Neural progenitor cell (in vitro differentiated cells): ENCODE measurements around the gene MAP4K1. TPM values are rescaled to one million over a fixed set of nuclear protein-coding genes. Genes with fewer than 3 reads are reported as not detected.
"Not testable (repeated sequence)": the region's sequence is repeated elsewhere in the genome, so short reads cannot be mapped to it uniquely, and the experiment has no call there.

Source experiments
- DNase-seq: peaks from one replicate; pipeline ENCODE4 v3.0.0-alpha.2; 2016; ENCODE audit warnings: low spot score
- H2AFZ ChIP-seq: fragments of 200-600 bp; sonication (generic); replicated peaks from 2 replicates; pipeline ENCODE4 v1.6.1; 2016; ENCODE audit warnings: antibody characterized with exemption
- H3F3A ChIP-seq: fragments of 200-600 bp; sonication (generic); 2 replicates; pipeline ENCODE4 v1.6.1; 2016; ENCODE audit warnings: antibody characterized with exemption, low read depth
- H3K27ac ChIP-seq: fragments of 200-600 bp; sonication (generic); 2 replicates; pipeline ENCODE4 v1.5.1; 2016; ENCODE audit warnings: mild to moderate bottlenecking
- H3K27me3 ChIP-seq: fragments of 200-600 bp; sonication (generic); 2 replicates; pipeline ENCODE4 v1.6.1; 2016; ENCODE audit warnings: mild to moderate bottlenecking, moderate library complexity
- H3K36me3 ChIP-seq: fragments of 200-600 bp; sonication (generic); 2 replicates; pipeline ENCODE4 v1.5.1; 2016
- H3K4me1 ChIP-seq: fragments of 200-600 bp; sonication (generic); 2 replicates; pipeline ENCODE4 v1.6.1; 2016; ENCODE audit warnings: mixed run types
- H3K4me2 ChIP-seq: fragments of 200-600 bp; sonication (generic); 2 replicates; pipeline ENCODE4 v1.6.1; 2016
- H3K4me3 ChIP-seq: fragments of 200-600 bp; sonication (generic); 2 replicates; pipeline ENCODE4 v1.5.1; 2016
- H3K79me2 ChIP-seq: fragments of 200-600 bp; sonication (generic); 2 replicates; pipeline ENCODE4 v1.6.1; 2016; ENCODE audit warnings: low read depth
- H3K9ac ChIP-seq: fragments of 200-600 bp; sonication (generic); 2 replicates; pipeline ENCODE4 v1.6.1; 2016
- H3K9me3 ChIP-seq: fragments of 200-600 bp; sonication (generic); 2 replicates; pipeline ENCODE4 v1.5.1; 2016; ENCODE audit warnings: low read depth
- H4K20me1 ChIP-seq: fragments of 200-600 bp; sonication (generic); 2 replicates; pipeline ENCODE4 v1.6.1; 2016; ENCODE audit warnings: low read depth
- H3K27ac Mint-ChIP-seq: 3 replicates; pipeline ENCODE4 v1.8.0; 2021; ENCODE audit warnings: mixed read lengths
- H3K27me3 Mint-ChIP-seq: 2 replicates; pipeline ENCODE4 v1.8.0; 2022; ENCODE audit warnings: low read depth, mild to moderate bottlenecking, inconsistent platforms, moderate library complexity, mixed read lengths; ENCODE audit not compliant: insufficient read depth
- H3K36me3 Mint-ChIP-seq: 3 replicates; pipeline ENCODE4 v1.8.0; 2021; ENCODE audit warnings: mixed read lengths
- H3K4me1 Mint-ChIP-seq: 3 replicates; pipeline ENCODE4 v1.8.0; 2021; ENCODE audit warnings: mixed read lengths
- H3K4me3 Mint-ChIP-seq: 3 replicates; pipeline ENCODE4 v1.8.0; 2021; ENCODE audit warnings: mild to moderate bottlenecking, moderate library complexity, mixed read lengths
- H3K9me3 Mint-ChIP-seq: 3 replicates; pipeline ENCODE4 v1.8.0; 2020; ENCODE audit warnings: mixed read lengths
- EZH2 ChIP-seq: fragments of 200-600 bp; sonication (generic); IDR thresholded peaks from 2 replicates; pipeline ENCODE4 v1.6.1; 2017; ENCODE audit warnings: antibody characterized with exemption, mild to moderate bottlenecking, moderate library complexity
- EZH2phosphoT487 ChIP-seq: fragments of 200-600 bp; sonication (generic); IDR thresholded peaks from 2 replicates; pipeline ENCODE4 v1.6.1; 2017; ENCODE audit warnings: antibody characterized with exemption
- total RNA-seq: library from RNA; depleted of rRNA; stranded (reverse); fragments of >200 nt; gene quantifications from 2 replicates; pipeline ENCODE4 v1.2.3, GENCODE V29; 2015; ENCODE audit warnings: low replicate concordance
- TF ChIP-seq, protein P1 (sequence below): fragments of 200-600 bp; sonication (generic); IDR thresholded peaks from 2 replicates; pipeline ENCODE4 v1.5.1; 2017; ENCODE audit warnings: antibody characterized with exemption, mild to moderate bottlenecking

Gene MAP4K1
- total RNA-seq, 1 donor from 2014 or later, result 3.6 TPM

DNA sequence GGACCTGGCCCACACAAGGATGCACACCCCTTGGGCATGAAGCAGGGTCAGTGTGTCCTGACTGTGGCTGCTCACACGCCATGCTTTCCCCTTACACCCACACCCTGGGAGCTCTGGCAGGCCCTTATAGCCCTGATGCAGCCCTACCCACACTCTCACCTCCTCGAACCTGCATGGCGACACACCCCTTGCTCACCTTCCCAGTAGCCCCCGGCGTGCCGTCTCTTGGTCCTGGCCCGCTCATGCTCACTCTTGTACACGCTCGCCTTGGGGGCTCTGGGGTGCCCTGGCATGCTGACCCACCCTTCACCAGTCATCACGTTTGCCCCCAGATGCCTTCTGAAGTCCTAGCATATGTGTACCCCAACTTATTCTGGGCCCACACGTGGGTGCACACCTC lies 56.1 kb downstream of the MAP4K1 start:
- no peak overlapping the region for H3K9ac ChIP-seq
- no peaks in the 10 kb centered on the region for H3K9me3 ChIP-seq
- no peak overlapping the region for H2AFZ ChIP-seq
- Mint-ChIP-seq H3K9me3 (no peaks in the 10 kb centered on the region), H3K36me3 (no peaks in the 10 kb centered on the region), H3K27me3 (peaks cover 11% of the 10 kb centered on the region), H3K27ac (peak overlapping the region; percentile 90), H3K4me1 (peaks cover 7% of the 10 kb centered on the region), H3K4me3 (peak overlapping the region; percentile 33)
- H3K79me2 ChIP-seq, result no peaks in the 10 kb centered on the region
- no peak for DNase-seq
- no peaks in the 10 kb centered on the region for H3K36me3 ChIP-seq
- TF ChIP-seq EZH2phosphoT487, result no peak
- TF ChIP-seq, protein P1, sequence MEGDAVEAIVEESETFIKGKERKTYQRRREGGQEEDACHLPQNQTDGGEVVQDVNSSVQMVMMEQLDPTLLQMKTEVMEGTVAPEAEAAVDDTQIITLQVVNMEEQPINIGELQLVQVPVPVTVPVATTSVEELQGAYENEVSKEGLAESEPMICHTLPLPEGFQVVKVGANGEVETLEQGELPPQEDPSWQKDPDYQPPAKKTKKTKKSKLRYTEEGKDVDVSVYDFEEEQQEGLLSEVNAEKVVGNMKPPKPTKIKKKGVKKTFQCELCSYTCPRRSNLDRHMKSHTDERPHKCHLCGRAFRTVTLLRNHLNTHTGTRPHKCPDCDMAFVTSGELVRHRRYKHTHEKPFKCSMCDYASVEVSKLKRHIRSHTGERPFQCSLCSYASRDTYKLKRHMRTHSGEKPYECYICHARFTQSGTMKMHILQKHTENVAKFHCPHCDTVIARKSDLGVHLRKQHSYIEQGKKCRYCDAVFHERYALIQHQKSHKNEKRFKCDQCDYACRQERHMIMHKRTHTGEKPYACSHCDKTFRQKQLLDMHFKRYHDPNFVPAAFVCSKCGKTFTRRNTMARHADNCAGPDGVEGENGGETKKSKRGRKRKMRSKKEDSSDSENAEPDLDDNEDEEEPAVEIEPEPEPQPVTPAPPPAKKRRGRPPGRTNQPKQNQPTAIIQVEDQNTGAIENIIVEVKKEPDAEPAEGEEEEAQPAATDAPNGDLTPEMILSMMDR, result no peak
- no peak for TF ChIP-seq EZH2
- no peaks in the 10 kb centered on the region for H3K4me1 ChIP-seq
- H3K27ac ChIP-seq, result no peak overlapping the region
- peaks cover 16% of the 10 kb centered on the region for H3K27me3 ChIP-seq
- H3K4me3 ChIP-seq, result no peak overlapping the region
- H3K4me2 ChIP-seq, result no peak overlapping the region
- no peaks in the 10 kb centered on the region for H4K20me1 ChIP-seq
- H3F3A ChIP-seq, result no peaks in the 10 kb centered on the region

DNA sequence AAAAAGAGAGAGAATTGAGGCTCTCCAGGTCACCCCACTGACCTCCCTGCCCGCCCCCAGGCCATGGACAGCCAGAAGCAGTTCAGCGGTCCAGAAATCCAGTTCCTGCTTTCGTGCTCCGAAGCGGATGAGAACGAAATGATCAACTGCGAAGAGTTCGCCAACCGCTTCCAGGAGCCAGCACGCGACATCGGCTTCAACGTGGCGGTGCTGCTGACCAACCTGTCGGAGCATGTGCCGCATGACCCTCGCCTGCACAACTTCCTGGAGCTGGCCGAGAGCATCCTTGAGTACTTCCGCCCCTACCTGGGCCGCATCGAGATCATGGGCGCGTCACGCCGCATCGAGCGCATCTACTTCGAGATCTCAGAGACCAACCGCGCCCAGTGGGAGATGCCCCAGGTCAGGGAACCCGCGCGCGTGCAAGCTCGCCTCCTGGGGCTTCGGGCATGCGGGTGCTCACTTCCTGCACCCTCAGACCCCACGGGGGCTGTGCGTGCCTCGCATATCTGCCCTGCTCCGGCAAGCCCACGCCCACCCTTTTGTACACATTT lies 56.6 kb downstream of the MAP4K1 start:
- Histone ChIP-seq H4K20me1 (no peaks in the 10 kb centered on the region), H2AFZ (no peak overlapping the region)

DNA sequence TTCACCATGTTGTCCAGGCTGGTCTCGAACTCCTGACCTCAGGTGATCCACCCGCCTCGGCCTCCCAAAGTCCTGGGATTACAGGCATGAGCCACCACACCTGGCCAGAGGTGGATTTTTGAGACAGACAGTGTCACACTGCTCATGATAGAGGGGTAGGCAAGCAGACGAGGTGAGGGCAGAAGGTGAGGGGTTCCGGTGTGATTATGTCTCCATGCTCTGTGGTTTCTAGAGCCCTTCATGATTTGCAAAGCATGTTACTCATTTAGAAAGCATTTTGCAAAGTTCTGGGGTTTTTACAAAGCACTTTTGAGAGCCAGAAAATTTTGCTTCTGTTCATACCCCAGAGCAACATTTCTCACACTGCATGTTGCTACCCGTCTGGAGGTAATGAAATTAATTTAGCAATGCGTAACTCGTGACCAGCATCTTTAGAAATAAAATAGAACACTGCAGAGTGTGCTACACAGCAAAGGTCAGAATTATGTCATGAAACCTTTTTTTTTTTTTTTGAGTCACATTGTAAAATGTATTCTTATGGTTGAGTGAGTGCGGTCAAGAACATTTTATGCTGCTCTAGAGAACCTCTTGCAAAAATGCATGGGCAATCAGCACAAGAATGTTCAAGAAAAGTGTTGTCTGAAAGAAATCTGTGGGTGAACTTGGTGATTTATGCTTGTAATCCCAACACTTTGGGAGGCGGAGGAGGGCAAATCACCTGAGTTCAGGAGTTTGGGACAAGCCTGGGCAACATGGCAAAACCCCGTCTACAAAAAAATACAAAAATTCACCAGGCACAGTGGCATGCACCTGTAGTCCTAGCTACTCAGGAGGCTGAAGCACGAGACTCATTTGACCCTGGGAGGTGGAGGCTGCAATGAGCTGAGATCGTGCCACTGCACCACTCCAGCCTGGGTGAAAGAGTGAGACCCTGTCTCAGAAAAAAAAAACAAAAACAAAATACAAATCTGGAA lies 58.0 kb downstream of the MAP4K1 start:
- Histone ChIP-seq H3K27me3 (peaks cover 6% of the 10 kb centered on the region), H3F3A (no peaks in the 10 kb centered on the region), H2AFZ (no peak overlapping the region), H3K4me1 (no peaks in the 10 kb centered on the region), H3K9ac (no peak overlapping the region), H3K4me3 (no peak overlapping the region), H3K79me2 (no peaks in the 10 kb centered on the region), H3K36me3 (no peaks in the 10 kb centered on the region), H3K27ac (no peak overlapping the region), H3K4me2 (no peak overlapping the region), H4K20me1 (no peaks in the 10 kb centered on the region), H3K9me3 (no peaks in the 10 kb centered on the region)
- peaks cover 11% of the 10 kb centered on the region for H3K27me3 Mint-ChIP-seq
- H3K27ac Mint-ChIP-seq, result no peak overlapping the region
- no peak for DNase-seq
- peaks cover 7% of the 10 kb centered on the region for H3K4me1 Mint-ChIP-seq
- H3K4me3 Mint-ChIP-seq, result no peak overlapping the region
- H3K9me3 Mint-ChIP-seq, result no peaks in the 10 kb centered on the region
- TF ChIP-seq EZH2 (no peak), EZH2phosphoT487 (no peak)
- TF ChIP-seq, protein P1, result no peak
- H3K36me3 Mint-ChIP-seq, result no peaks in the 10 kb centered on the region

More for the DNA sequence above, 56.6 kb downstream of the MAP4K1 start:
- Histone ChIP-seq H3F3A (no peaks in the 10 kb centered on the region), H3K27me3 (peaks cover 16% of the 10 kb centered on the region), H3K9ac (no peak overlapping the region), H3K36me3 (no peaks in the 10 kb centered on the region), H3K27ac (no peak overlapping the region), H3K4me2 (no peak overlapping the region), H3K4me3 (no peak overlapping the region), H3K79me2 (no peaks in the 10 kb centered on the region), H3K9me3 (no peaks in the 10 kb centered on the region), H3K4me1 (no peaks in the 10 kb centered on the region)
- H3K27ac Mint-ChIP-seq, result no peak overlapping the region
- H3K36me3 Mint-ChIP-seq, result no peaks in the 10 kb centered on the region
- DNase-seq, result no peak
- H3K9me3 Mint-ChIP-seq, result no peaks in the 10 kb centered on the region
- H3K27me3 Mint-ChIP-seq, result peaks cover 11% of the 10 kb centered on the region
- no peak overlapping the region for H3K4me3 Mint-ChIP-seq
- TF ChIP-seq, protein P1, result no peak
- TF ChIP-seq EZH2 (no peak), EZH2phosphoT487 (no peak)
- H3K4me1 Mint-ChIP-seq, result peaks cover 7% of the 10 kb centered on the region

DNA sequence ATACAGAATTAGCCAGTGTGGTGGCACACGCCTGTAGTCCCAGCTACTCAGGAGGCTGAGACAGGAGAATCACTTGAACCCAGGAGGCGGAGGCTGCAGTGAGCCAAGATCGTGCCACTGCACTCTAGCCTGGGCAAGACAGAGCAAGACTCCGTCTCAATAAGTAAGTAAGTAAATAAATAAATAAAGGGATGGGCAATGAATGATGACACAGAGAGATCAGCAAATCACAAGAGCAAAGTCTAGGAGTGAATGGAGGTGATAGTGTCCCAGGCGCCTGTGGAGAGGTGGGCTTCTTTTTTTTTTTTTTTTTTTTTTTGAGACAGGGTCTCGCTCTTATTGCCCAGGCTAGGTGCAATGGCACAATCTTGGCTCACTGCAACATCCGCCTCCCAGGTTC lies 58.8 kb downstream of the MAP4K1 start:
- H3K27me3 ChIP-seq, H3K27ac Mint-ChIP-seq, DNase-seq, H3F3A ChIP-seq, H3K4me2 ChIP-seq, H3K27ac ChIP-seq, H3K79me2 ChIP-seq, H3K4me3 Mint-ChIP-seq, H3K36me3 ChIP-seq, H3K4me1 Mint-ChIP-seq, H3K9me3 Mint-ChIP-seq, H3K9me3 ChIP-seq, H3K4me1 ChIP-seq, H2AFZ ChIP-seq, H3K9ac ChIP-seq, H3K4me3 ChIP-seq, H3K36me3 Mint-ChIP-seq, H4K20me1 ChIP-seq: not testable (repeated sequence)
- peaks cover 11% of the 10 kb centered on the region for H3K27me3 Mint-ChIP-seq
